GM08714 (cell line): Measurements from ENCODE around the gene TOP1.

Experiments used
- H3K4me3 ChIP-seq: fragments of 200-500 bp; sonication (Bioruptor generic); 2 replicates; pipeline ENCODE4 v1.5.1; 2014; ENCODE audit warnings: mild to moderate bottlenecking, low read length, inconsistent platforms
- ZNF274 ChIP-seq: IDR thresholded peaks from 2 replicates; pipeline ENCODE4 v1.6.1; 2012; ENCODE audit warnings: mild to moderate bottlenecking, low read depth, low read length

The TOP1 gene

GRCh38 chr20:41037179-41037578, 8.6 kb downstream of the TOP1 start:
- no peak overlapping the region for H3K4me3 ChIP-seq
- no peak for TF ChIP-seq ZNF274

- no peak for TF ChIP-seq ZNF274
- no peak overlapping the region; the same call in 1 of the 2 replicates for H3K4me3 ChIP-seq
These were observed 9.7 kb downstream of the TOP1 start for GRCh38 chr20:41038149-41038877.

GRCh38 chr20:41038878-41039404, 10.3 kb downstream of the TOP1 start:
- H3K4me3 ChIP-seq: no peak overlapping the region
- no peak for TF ChIP-seq ZNF274

- TF ChIP-seq ZNF274: no peak
- no peak overlapping the region for H3K4me3 ChIP-seq
These were observed 12.2 kb downstream of the TOP1 start for GRCh38 chr20:41040855-41041254.

- H3K4me3 ChIP-seq: no peak overlapping the region
- no peak for TF ChIP-seq ZNF274
These were observed 13.1 kb downstream of the TOP1 start for GRCh38 chr20:41041693-41042092.

GRCh38 chr20:41044409-41045062, 15.9 kb downstream of the TOP1 start:
- TF ChIP-seq ZNF274: no peak
- no peak overlapping the region for H3K4me3 ChIP-seq

- no peak overlapping the region for H3K4me3 ChIP-seq
- no peak for TF ChIP-seq ZNF274
These were observed 17.0 kb downstream of the TOP1 start for GRCh38 chr20:41045671-41046070.

GRCh38 chr20:41046716-41047115, 18.1 kb downstream of the TOP1 start:
- no peak for TF ChIP-seq ZNF274
- H3K4me3 ChIP-seq: no peak overlapping the region

- TF ChIP-seq ZNF274: no peak
- peak overlapping the region; percentile 68; the same call in 1 of the 2 replicates for H3K4me3 ChIP-seq
These were observed 18.8 kb downstream of the TOP1 start for GRCh38 chr20:41047279-41047974.

- no peak for TF ChIP-seq ZNF274
- H3K4me3 ChIP-seq: peak overlapping the region; percentile 68
These were observed 19.3 kb downstream of the TOP1 start for GRCh38 chr20:41047975-41048305.

- peak overlapping the region; percentile 68; the same call in 1 of the 2 replicates for H3K4me3 ChIP-seq
- TF ChIP-seq ZNF274: no peak
These were observed 20.1 kb downstream of the TOP1 start for GRCh38 chr20:41048461-41049301.

- H3K4me3 ChIP-seq: peak overlapping the region; percentile 29; the same call in 1 of the 2 replicates
- TF ChIP-seq ZNF274: no peak
These were observed 20.8 kb downstream of the TOP1 start for GRCh38 chr20:41049451-41049850.

- TF ChIP-seq ZNF274: no peak
- H3K4me3 ChIP-seq: no peak overlapping the region
These were observed 21.9 kb downstream of the TOP1 start for GRCh38 chr20:41050361-41051008.
